GM19351 (cell line): ENCODE data around the gene DDX46.
"Not testable (repeated sequence)": the region's sequence is repeated elsewhere in the genome, so short reads cannot be mapped to it uniquely, and the experiment has no call there.

Experiments
- ATAC-seq: cut with Tn5 transposase; IDR thresholded peaks from one replicate; pipeline ENCODE4 v1.9.1; 2021; ENCODE audit warnings: mild to moderate bottlenecking, moderate library complexity; ENCODE audit not compliant: unreplicated experiment

The DDX46 gene

GRCh38 chr5:134837530-134838181 is 79.1 kb downstream of the DDX46 start:
- no peak for ATAC-seq

GRCh38 chr5:134838361-134838760 is 79.8 kb downstream of the DDX46 start:
- not testable (repeated sequence) for ATAC-seq

GRCh38 chr5:134840811-134841210 is 82.2 kb downstream of the DDX46 start:
- no peak for ATAC-seq

- ATAC-seq = no peak
Measured at GRCh38 chr5:134844252-134844651, 85.7 kb downstream of the DDX46 start.

GRCh38 chr5:134845335-134845851 is 86.8 kb downstream of the DDX46 start:
- ATAC-seq = no peak

- ATAC-seq = peak; percentile 92
Measured at GRCh38 chr5:134845852-134846640, 87.5 kb downstream of the DDX46 start, which contains the start of gene C5orf24. TSS of gene C5orf24 (plus strand) at chr5:134845968. CDS start at chr5:134854901, 8,933 bp downstream.

GRCh38 chr5:134846641-134846960 is 88.0 kb downstream of the DDX46 start:
- peak; percentile 4 for ATAC-seq

- ATAC-seq = not testable (repeated sequence)
Measured at GRCh38 chr5:134849434-134849933, 90.9 kb downstream of the DDX46 start.

GRCh38 chr5:134851307-134851923 is 92.8 kb downstream of the DDX46 start:
- no peak for ATAC-seq

- not testable (repeated sequence) for ATAC-seq
Measured at GRCh38 chr5:134856465-134856864, 97.9 kb downstream of the DDX46 start.

- no peak for ATAC-seq
Measured at GRCh38 chr5:134857401-134857800, 98.8 kb downstream of the DDX46 start.

GRCh38 chr5:134864707-134865106 is 106.1 kb downstream of the DDX46 start:
- ATAC-seq = no peak

GRCh38 chr5:134873494-134873893 is 114.9 kb downstream of the DDX46 start:
- ATAC-seq = no peak

- ATAC-seq = peak; percentile 77
Measured at GRCh38 chr5:134873987-134874830, 115.6 kb downstream of the DDX46 start, which contains the start of gene TXNDC15. TSS of gene TXNDC15 (plus strand) at chr5:134874371. CDS start at chr5:134874428, 57 bp downstream.

- ATAC-seq = peak; percentile 38
Measured at GRCh38 chr5:134874831-134875655, 116.5 kb downstream of the DDX46 start.

- ATAC-seq = peak; percentile 47
Measured at GRCh38 chr5:134877159-134877558, 118.6 kb downstream of the DDX46 start.

GRCh38 chr5:134878403-134878802 is 119.8 kb downstream of the DDX46 start:
- no peak for ATAC-seq

- no peak for ATAC-seq
Measured at GRCh38 chr5:134879456-134879855, 120.9 kb downstream of the DDX46 start.
